ENCODE data around the gene ST7.

The ST7 gene

DNA sequence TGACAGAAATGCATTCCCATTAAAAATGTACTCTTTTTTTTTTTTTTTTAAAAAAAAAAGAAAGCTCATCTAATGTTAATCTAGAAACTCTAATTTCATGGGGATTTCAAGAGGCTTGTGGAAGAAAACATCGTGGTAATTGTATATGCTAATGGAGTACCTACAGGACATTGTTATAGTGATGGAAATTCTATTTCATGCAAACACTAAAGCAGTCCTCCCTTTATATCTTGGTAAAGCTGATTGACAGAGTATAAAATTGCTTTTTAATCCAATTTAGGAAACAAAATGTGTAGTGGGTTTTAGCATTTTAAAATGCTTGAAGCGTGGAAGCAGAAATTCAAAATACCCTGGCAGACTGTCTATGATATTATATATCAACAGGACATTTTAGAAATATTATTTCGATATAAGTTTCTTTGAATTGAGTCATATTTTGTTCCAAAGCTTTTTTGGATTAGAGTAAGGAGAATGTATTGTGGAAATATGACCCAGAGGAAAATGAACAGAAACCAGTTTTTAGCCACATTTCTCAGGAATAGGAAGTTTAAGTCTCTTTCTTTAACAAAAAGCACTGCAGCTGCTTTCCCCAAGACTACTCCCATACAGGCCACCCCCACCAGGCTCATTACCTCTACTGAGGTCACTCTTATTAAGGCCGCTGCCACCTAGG is 247.6 kb downstream of the ST7 start:
- Histone ChIP-seq H3K9me3 (no peaks in the 10 kb centered on the region), H3K27me3 (no peaks in the 10 kb centered on the region)

DNA sequence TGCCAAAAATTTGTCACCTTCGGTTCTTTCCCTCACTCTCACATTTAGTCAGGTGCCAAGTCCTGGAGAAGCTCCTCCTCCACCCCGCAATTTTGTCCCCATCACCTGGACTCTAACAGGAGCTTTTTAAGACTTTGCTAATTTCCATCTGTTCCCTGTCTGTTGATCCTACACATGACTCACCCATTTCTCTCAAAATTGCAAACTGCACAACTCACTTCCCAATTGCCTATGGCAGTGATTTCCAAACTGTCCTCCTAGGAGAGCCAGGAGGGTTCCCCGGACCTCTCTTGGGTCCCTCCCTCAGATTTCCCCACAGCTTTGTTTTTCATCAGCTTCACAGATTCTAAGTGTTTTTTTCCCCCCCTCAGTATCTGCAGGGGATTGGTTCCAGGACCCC is 249.2 kb downstream of the ST7 start:
- H3K4me3 ChIP-seq (ENCODE audit: low read depth, low read length), result no peak overlapping the region
- peaks cover 11% of the 10 kb centered on the region for H3K36me3 ChIP-seq
- TF ChIP-seq, protein P1, sequence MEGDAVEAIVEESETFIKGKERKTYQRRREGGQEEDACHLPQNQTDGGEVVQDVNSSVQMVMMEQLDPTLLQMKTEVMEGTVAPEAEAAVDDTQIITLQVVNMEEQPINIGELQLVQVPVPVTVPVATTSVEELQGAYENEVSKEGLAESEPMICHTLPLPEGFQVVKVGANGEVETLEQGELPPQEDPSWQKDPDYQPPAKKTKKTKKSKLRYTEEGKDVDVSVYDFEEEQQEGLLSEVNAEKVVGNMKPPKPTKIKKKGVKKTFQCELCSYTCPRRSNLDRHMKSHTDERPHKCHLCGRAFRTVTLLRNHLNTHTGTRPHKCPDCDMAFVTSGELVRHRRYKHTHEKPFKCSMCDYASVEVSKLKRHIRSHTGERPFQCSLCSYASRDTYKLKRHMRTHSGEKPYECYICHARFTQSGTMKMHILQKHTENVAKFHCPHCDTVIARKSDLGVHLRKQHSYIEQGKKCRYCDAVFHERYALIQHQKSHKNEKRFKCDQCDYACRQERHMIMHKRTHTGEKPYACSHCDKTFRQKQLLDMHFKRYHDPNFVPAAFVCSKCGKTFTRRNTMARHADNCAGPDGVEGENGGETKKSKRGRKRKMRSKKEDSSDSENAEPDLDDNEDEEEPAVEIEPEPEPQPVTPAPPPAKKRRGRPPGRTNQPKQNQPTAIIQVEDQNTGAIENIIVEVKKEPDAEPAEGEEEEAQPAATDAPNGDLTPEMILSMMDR (IDR thresholded peaks at IDR 0.05; ENCODE audit: low read depth, low read length), result no peak
- H3K9me3 ChIP-seq, result no peaks in the 10 kb centered on the region
- no peak for DNase-seq
- no peaks in the 10 kb centered on the region for H3K4me1 ChIP-seq
- no peaks in the 10 kb centered on the region for H3K27me3 ChIP-seq

More for the DNA sequence above, 247.6 kb downstream of the ST7 start:
- H3K36me3 ChIP-seq, result peaks cover 12% of the 10 kb centered on the region
- no peaks in the 10 kb centered on the region for H3K4me1 ChIP-seq
- H3K4me3 ChIP-seq (ENCODE audit: low read depth, low read length), result no peak overlapping the region
- DNase-seq, result no peak
- TF ChIP-seq, protein P1 (IDR thresholded peaks at IDR 0.05; ENCODE audit: low read depth, low read length), result no peak

DNA sequence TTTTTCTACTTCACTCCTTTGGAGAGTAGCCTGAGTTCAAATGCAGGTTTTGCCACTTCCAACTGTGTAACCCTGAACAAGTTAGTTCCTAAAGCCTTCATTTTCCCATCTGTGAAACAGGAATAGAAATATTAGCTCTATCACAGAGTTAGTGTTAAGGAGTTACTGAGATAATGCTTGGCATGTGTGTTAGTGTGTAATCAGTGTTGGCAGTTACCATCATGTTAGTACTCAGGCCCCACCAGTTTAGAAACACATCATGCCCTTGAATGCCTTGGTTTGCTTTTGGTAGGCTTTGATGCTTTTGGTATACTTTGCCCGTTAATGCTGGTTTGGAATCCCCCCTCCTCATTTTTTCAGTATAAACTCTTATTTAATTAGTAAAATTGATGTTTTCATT is 249.9 kb downstream of the ST7 start:
- Histone ChIP-seq H3K36me3 (peaks cover 7% of the 10 kb centered on the region; the same call in 1 of the 2 replicates), H3K4me1 (no peaks in the 10 kb centered on the region), H3K27me3 (no peaks in the 10 kb centered on the region), H3K9me3 (no peaks in the 10 kb centered on the region), H3K4me3 (ENCODE audit: low read depth, low read length) (no peak overlapping the region)
- DNase-seq, result no peak
- TF ChIP-seq, protein P1 (IDR thresholded peaks at IDR 0.05; ENCODE audit: low read depth, low read length), result no peak

DNA sequence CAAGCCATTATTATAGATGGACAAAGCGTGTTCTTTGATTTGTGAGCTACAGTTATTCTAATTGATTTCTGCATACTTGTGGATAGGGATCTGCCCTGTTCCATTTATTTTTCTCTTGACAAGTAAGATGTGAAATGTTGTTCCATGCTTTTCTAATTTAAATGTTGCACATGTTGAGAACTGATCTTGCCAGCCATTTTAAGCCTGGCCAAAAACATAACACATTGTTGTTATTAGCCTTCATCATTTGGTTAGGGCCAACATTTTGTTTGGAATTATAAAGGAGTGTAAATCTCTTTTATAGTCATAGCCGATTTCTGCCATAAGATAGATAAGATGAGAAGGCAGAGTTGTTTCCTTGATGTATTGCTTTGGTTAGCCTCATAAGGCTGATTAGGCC is 252.6 kb downstream of the ST7 start:
- Histone ChIP-seq H3K9me3 (no peaks in the 10 kb centered on the region), H3K27me3 (no peaks in the 10 kb centered on the region), H3K4me3 (ENCODE audit: low read depth, low read length) (no peak overlapping the region), H3K36me3 (peaks cover 7% of the 10 kb centered on the region), H3K4me1 (no peaks in the 10 kb centered on the region)
- DNase-seq, result no peak
- TF ChIP-seq, protein P1 (IDR thresholded peaks at IDR 0.05; ENCODE audit: low read depth, low read length), result no peak

DNA sequence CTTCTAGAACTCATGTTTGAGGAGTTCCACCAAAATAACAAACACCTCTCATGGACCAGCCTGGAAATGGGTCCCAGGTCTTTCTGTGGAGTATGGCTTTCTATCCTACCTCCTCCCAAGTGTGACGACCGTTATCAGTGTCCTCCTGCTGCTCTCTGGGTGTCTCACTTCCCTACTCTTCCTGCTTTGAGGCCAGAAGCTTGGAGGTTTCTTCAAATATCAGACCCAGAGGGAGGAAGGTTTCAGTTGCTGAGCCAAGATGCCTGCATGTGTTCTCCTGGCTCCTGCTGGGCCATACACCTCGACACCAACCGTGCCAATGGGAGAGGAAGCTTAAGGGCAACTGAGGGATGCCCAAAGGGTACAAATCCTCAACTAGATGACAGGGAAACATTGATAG is 255.0 kb downstream of the ST7 start:
- H3K36me3 ChIP-seq, result peaks cover 7% of the 10 kb centered on the region
- no peaks in the 10 kb centered on the region for H3K27me3 ChIP-seq
- no peaks in the 10 kb centered on the region; the same call in 1 of the 2 replicates for H3K4me1 ChIP-seq
- H3K9me3 ChIP-seq, result no peaks in the 10 kb centered on the region
- H3K4me3 ChIP-seq (ENCODE audit: low read depth, low read length), result no peak overlapping the region
- DNase-seq, result no peak
- TF ChIP-seq, protein P1 (IDR thresholded peaks at IDR 0.05; ENCODE audit: low read depth, low read length), result no peak

DNA sequence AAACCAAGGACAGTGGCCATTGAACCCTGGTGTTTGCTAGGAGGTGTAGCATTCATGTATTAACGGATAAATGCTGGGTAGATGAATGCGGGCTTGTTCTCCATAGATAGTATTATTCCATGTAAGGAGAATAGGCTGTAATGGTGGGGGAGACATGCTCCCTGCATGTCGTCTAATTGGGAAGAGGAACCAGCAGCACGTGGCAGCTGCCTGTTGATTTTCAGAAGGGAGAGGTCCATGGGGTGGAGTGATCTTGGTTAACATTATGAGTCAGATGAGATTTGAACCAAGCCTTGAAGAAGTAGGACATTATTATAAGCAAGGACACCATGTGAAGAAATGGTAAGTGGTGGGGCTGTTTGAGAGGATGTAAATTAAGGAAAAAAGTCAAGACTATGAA is 257.1 kb downstream of the ST7 start:
- no peak for DNase-seq
- Histone ChIP-seq H3K27me3 (no peaks in the 10 kb centered on the region), H3K4me1 (no peaks in the 10 kb centered on the region; the same call in 1 of the 2 replicates), H3K9me3 (no peaks in the 10 kb centered on the region), H3K4me3 (ENCODE audit: low read depth, low read length) (no peak overlapping the region), H3K36me3 (peaks cover 7% of the 10 kb centered on the region)
- TF ChIP-seq, protein P1 (IDR thresholded peaks at IDR 0.05; ENCODE audit: low read depth, low read length), result no peak

Data from BE2C (cell line).